GM12878 (cell line): Measurements from ENCODE around the gene ZCCHC8.

Source experiments
- CHD4 ChIP-seq: fragments of 200-600 bp; sonication (generic); IDR thresholded peaks from 2 replicates; pipeline ENCODE4 v1.6.1; 2016; ENCODE audit warnings: mild to moderate bottlenecking
- DPF2 ChIP-seq: fragments of 450-650 bp; IDR thresholded peaks from 2 replicates; pipeline ENCODE4 v1.6.1; 2017; ENCODE audit warnings: mild to moderate bottlenecking
- JUNB ChIP-seq: IDR thresholded peaks from 2 replicates; pipeline ENCODE4 v1.6.1; 2016; ENCODE audit warnings: antibody characterized with exemption, mild to moderate bottlenecking
- NR2C2 ChIP-seq: IDR thresholded peaks from 2 replicates; pipeline ENCODE4 v1.6.1; 2011; ENCODE audit warnings: borderline replicate concordance, low read depth; ENCODE audit not compliant: control insufficient read depth, insufficient read length
- RELA ChIP-seq: fragments of 450-650 bp; IDR thresholded peaks from 2 replicates; pipeline ENCODE4 v1.8.0; 2014; ENCODE audit warnings: borderline replicate concordance; ENCODE audit not compliant: partially characterized antibody
- RFX5 ChIP-seq: IDR thresholded peaks from 2 replicates; pipeline ENCODE4 v1.6.1; 2011; ENCODE audit warnings: low read depth, low read length, improper control_type of control experiment
- SIN3A ChIP-seq: IDR thresholded peaks from 2 replicates; pipeline ENCODE4 v1.6.1; 2012; ENCODE audit warnings: low read depth, low read length, improper control_type of control experiment

DNA sequence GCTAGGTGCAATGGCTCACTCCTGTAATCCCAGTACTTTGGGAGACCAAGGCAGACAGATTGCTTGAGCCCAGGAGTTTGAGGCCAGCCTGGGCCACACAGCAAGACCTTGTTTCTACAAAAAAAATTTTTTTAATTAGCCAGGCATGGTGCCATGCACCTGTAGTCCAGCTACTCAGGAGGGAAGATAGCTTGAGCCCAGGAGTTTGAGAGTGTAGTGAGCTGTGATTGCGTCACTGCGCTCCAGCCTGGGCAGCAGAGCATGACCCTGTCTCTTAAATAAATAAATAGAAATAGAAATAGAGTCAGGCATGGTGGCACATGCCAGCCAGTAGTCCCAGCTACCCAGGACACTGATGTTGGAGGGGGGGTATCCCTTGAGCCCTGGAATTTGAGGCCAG, 41.5 kb downstream of the ZCCHC8 start:
- no peak for TF ChIP-seq DPF2
- TF ChIP-seq SIN3A: no peak
- TF ChIP-seq RELA: no peak
- no peak for TF ChIP-seq NR2C2
- TF ChIP-seq JUNB: no peak
- TF ChIP-seq RFX5: no peak
- no peak for TF ChIP-seq CHD4
